Neural progenitor cell (in vitro differentiated cells): ENCODE results near the gene NHEJ1. TPM values are rescaled to one million over a fixed set of nuclear protein-coding genes. Genes with fewer than 3 reads are reported as not detected.

Source experiments
- DNase-seq: peaks from one replicate; pipeline ENCODE4 v3.0.0-alpha.2; 2016; ENCODE audit warnings: low spot score
- H2AFZ ChIP-seq: fragments of 200-600 bp; sonication (generic); replicated peaks from 2 replicates; pipeline ENCODE4 v1.6.1; 2016; ENCODE audit warnings: antibody characterized with exemption
- H3F3A ChIP-seq: fragments of 200-600 bp; sonication (generic); 2 replicates; pipeline ENCODE4 v1.6.1; 2016; ENCODE audit warnings: antibody characterized with exemption, low read depth
- H3K27ac ChIP-seq: fragments of 200-600 bp; sonication (generic); 2 replicates; pipeline ENCODE4 v1.5.1; 2016; ENCODE audit warnings: mild to moderate bottlenecking
- H3K27me3 ChIP-seq: fragments of 200-600 bp; sonication (generic); 2 replicates; pipeline ENCODE4 v1.6.1; 2016; ENCODE audit warnings: mild to moderate bottlenecking, moderate library complexity
- H3K36me3 ChIP-seq: fragments of 200-600 bp; sonication (generic); 2 replicates; pipeline ENCODE4 v1.5.1; 2016
- H3K4me1 ChIP-seq: fragments of 200-600 bp; sonication (generic); 2 replicates; pipeline ENCODE4 v1.6.1; 2016; ENCODE audit warnings: mixed run types
- H3K4me2 ChIP-seq: fragments of 200-600 bp; sonication (generic); 2 replicates; pipeline ENCODE4 v1.6.1; 2016
- H3K4me3 ChIP-seq: fragments of 200-600 bp; sonication (generic); 2 replicates; pipeline ENCODE4 v1.5.1; 2016
- H3K79me2 ChIP-seq: fragments of 200-600 bp; sonication (generic); 2 replicates; pipeline ENCODE4 v1.6.1; 2016; ENCODE audit warnings: low read depth
- H3K9ac ChIP-seq: fragments of 200-600 bp; sonication (generic); 2 replicates; pipeline ENCODE4 v1.6.1; 2016
- H3K9me3 ChIP-seq: fragments of 200-600 bp; sonication (generic); 2 replicates; pipeline ENCODE4 v1.5.1; 2016; ENCODE audit warnings: low read depth
- H4K20me1 ChIP-seq: fragments of 200-600 bp; sonication (generic); 2 replicates; pipeline ENCODE4 v1.6.1; 2016; ENCODE audit warnings: low read depth
- H3K27ac Mint-ChIP-seq: 3 replicates; pipeline ENCODE4 v1.8.0; 2021; ENCODE audit warnings: mixed read lengths
- H3K27me3 Mint-ChIP-seq: 2 replicates; pipeline ENCODE4 v1.8.0; 2022; ENCODE audit warnings: low read depth, mild to moderate bottlenecking, inconsistent platforms, moderate library complexity, mixed read lengths; ENCODE audit not compliant: insufficient read depth
- H3K36me3 Mint-ChIP-seq: 3 replicates; pipeline ENCODE4 v1.8.0; 2021; ENCODE audit warnings: mixed read lengths
- H3K4me1 Mint-ChIP-seq: 3 replicates; pipeline ENCODE4 v1.8.0; 2021; ENCODE audit warnings: mixed read lengths
- H3K4me3 Mint-ChIP-seq: 3 replicates; pipeline ENCODE4 v1.8.0; 2021; ENCODE audit warnings: mild to moderate bottlenecking, moderate library complexity, mixed read lengths
- H3K9me3 Mint-ChIP-seq: 3 replicates; pipeline ENCODE4 v1.8.0; 2020; ENCODE audit warnings: mixed read lengths
- EZH2 ChIP-seq: fragments of 200-600 bp; sonication (generic); IDR thresholded peaks from 2 replicates; pipeline ENCODE4 v1.6.1; 2017; ENCODE audit warnings: antibody characterized with exemption, mild to moderate bottlenecking, moderate library complexity
- EZH2phosphoT487 ChIP-seq: fragments of 200-600 bp; sonication (generic); IDR thresholded peaks from 2 replicates; pipeline ENCODE4 v1.6.1; 2017; ENCODE audit warnings: antibody characterized with exemption
- microRNA counts: library from miRNA; unstranded; fragments of <30 nt; microRNA quantifications from one replicate; lab custom pipeline; 2016
- microRNA-seq: library from miRNA; unstranded; fragments of <30 nt; microRNA quantifications from one replicate; pipeline ENCODE4, GENCODE V29; 2016
- small RNA-seq: library from RNA; depleted of rRNA; stranded (forward); fragments of <200 nt; gene quantifications from one replicate; pipeline ENCODE3, GENCODE V24; 2015
- total RNA-seq: library from RNA; depleted of rRNA; stranded (reverse); fragments of >200 nt; gene quantifications from 2 replicates; pipeline ENCODE4 v1.2.3, GENCODE V29; 2015; ENCODE audit warnings: low replicate concordance
- TF ChIP-seq, protein P1 (sequence below): fragments of 200-600 bp; sonication (generic); IDR thresholded peaks from 2 replicates; pipeline ENCODE4 v1.5.1; 2017; ENCODE audit warnings: antibody characterized with exemption, mild to moderate bottlenecking

The NHEJ1 gene
- total RNA-seq, 1 donor from 2014 or later, result 25.5 TPM

DNA sequence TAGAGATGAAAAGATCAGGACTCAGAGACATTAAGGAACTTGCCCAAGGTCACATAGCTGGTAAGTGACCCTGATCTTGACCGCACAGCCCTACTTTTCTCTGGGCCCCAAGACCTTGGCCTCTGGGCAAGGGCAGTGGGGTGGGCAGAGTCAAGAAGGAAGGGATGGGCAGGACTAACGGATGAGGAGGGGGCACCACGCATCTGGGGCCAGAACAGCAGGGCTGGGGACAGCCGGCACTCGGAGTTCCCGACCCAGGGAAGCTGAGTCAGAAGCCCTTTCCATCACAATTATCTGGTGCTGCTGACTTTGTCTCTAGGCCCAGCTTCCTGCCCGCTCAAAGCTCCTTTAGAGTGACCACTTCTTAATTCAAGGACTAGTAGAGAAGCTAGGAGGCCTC lies 133.7 kb downstream of the NHEJ1 start:
- Histone ChIP-seq H3K36me3 (no peaks in the 10 kb centered on the region), H3K4me3 (no peak overlapping the region), H3K9me3 (no peaks in the 10 kb centered on the region), H3K4me1 (peaks cover 3% of the 10 kb centered on the region), H3K27ac (no peak overlapping the region), H2AFZ (no peak overlapping the region), H3K4me2 (no peak overlapping the region), H3K27me3 (no peaks in the 10 kb centered on the region), H3K9ac (no peak overlapping the region), H3K79me2 (no peaks in the 10 kb centered on the region), H4K20me1 (no peaks in the 10 kb centered on the region), H3F3A (no peaks in the 10 kb centered on the region)
- Mint-ChIP-seq H3K4me1 (peaks cover 7% of the 10 kb centered on the region), H3K27ac (no peak overlapping the region), H3K4me3 (no peak overlapping the region), H3K27me3 (peaks cover 2% of the 10 kb centered on the region), H3K36me3 (no peaks in the 10 kb centered on the region), H3K9me3 (no peaks in the 10 kb centered on the region)
- DNase-seq, result no peak
- TF ChIP-seq, protein P1, sequence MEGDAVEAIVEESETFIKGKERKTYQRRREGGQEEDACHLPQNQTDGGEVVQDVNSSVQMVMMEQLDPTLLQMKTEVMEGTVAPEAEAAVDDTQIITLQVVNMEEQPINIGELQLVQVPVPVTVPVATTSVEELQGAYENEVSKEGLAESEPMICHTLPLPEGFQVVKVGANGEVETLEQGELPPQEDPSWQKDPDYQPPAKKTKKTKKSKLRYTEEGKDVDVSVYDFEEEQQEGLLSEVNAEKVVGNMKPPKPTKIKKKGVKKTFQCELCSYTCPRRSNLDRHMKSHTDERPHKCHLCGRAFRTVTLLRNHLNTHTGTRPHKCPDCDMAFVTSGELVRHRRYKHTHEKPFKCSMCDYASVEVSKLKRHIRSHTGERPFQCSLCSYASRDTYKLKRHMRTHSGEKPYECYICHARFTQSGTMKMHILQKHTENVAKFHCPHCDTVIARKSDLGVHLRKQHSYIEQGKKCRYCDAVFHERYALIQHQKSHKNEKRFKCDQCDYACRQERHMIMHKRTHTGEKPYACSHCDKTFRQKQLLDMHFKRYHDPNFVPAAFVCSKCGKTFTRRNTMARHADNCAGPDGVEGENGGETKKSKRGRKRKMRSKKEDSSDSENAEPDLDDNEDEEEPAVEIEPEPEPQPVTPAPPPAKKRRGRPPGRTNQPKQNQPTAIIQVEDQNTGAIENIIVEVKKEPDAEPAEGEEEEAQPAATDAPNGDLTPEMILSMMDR, result no peak
- TF ChIP-seq EZH2phosphoT487, result no peak
- no peak for TF ChIP-seq EZH2

DNA sequence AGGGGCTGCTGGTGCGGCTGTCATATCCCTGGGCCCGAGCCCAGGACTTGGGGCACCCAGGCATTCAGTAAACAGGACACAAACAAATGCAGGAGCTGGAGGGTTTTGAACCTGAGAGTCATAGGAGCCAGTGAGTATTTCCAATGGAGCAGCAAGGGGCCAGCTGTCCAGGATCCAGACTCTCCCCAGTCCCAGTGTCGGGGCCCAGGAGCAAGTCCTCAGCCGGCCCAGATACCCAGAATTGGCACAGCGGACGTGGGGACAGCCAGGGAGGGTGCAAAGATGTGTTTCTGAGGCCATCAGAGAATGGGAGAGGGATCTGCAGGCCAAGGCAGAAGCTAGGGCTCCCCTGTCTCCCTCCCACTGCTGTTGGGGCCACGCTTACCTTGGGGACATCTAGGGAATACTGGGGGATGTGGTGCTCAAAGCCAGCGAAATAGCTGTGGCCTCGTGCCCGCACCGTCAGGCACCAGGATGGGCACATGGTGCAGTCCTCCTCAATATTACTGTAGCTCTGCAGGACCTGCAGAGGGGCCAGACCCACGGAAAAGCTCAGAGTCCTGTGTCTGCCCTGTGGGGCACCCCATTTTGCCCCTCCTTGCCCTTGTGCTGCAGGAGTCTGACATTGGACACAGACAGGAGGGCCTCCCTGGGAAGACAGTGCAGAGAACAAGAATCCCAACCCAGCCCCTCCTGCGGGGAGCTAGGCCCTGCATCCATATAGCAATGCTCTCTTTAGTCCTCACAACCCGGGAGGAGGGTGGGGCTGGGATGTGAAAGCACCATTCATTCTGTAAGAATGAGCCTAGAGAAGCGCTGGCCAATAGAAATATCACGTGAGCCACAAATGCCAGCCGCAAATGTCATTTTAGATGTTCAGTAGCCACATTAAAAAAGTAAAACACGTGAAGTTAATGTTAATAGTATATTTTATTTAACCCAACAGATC lies 134.7 kb downstream of the NHEJ1 start:
- Histone ChIP-seq H3K27ac (no peak overlapping the region), H3K9ac (no peak overlapping the region), H2AFZ (no peak overlapping the region), H3K4me2 (no peak overlapping the region), H3K79me2 (no peaks in the 10 kb centered on the region), H3K9me3 (no peaks in the 10 kb centered on the region), H4K20me1 (no peaks in the 10 kb centered on the region), H3K4me3 (no peak overlapping the region), H3K27me3 (peaks cover under 1% of the 10 kb centered on the region), H3K4me1 (peaks cover 3% of the 10 kb centered on the region), H3K36me3 (no peaks in the 10 kb centered on the region), H3F3A (no peaks in the 10 kb centered on the region)
- Mint-ChIP-seq H3K4me3 (no peak overlapping the region), H3K4me1 (peaks cover 7% of the 10 kb centered on the region), H3K9me3 (no peaks in the 10 kb centered on the region), H3K27ac (no peak overlapping the region), H3K36me3 (no peaks in the 10 kb centered on the region), H3K27me3 (peaks cover 3% of the 10 kb centered on the region)
- TF ChIP-seq EZH2 (no peak), EZH2phosphoT487 (no peak)
- TF ChIP-seq, protein P1, result no peak
- DNase-seq, result no peak

MicroRNAs encoded within 50 kb of the gene (microRNA counts, 767-probe panel; counts per million panel counts)
- 460 counts per million, percentile 90 among the panel's probes with 10 or more counts for microRNA hsa-miR-3131 (lab: Ali Mortazavi, UCI)

Small RNA genes lying within 50 kb of the gene (microRNA-seq; reads per million reads assigned to microRNA genes)
- gene MIR3131, result not detected

Small RNA genes lying within 50 kb of the gene (small RNA-seq; reads per million reads assigned to genes)
- gene MIR3131 (not detected), gene RN7SL764P (not detected)

Other genes with a start within 250 kb of the NHEJ1 start
- 0.09 TPM in 1 of 2 replicates, not detected in the other for gene CDK5R2, start 201.1 kb downstream of the NHEJ1 start, total RNA-seq
- not detected in 2 replicates for gene FEV, start 175.6 kb downstream of the NHEJ1 start, total RNA-seq
- gene CRYBA2, start 167.4 kb downstream of the NHEJ1 start, total RNA-seq, result not detected in 2 replicates
- 0.22 and 0.80 TPM in 2 replicates for gene CFAP65, start 119.3 kb downstream of the NHEJ1 start, total RNA-seq
- gene IHH, start 99.9 kb downstream of the NHEJ1 start, total RNA-seq, result 0.06 TPM in 1 of 2 replicates, not detected in the other
- 0.06 and 1.4 TPM in 2 replicates for gene SLC23A3, start 9.2 kb upstream of the NHEJ1 start, total RNA-seq
- 15.8 and 21.8 TPM in 2 replicates for gene CNPPD1, start 16.1 kb upstream of the NHEJ1 start, total RNA-seq
- gene RETREG2, start 17.5 kb upstream of the NHEJ1 start, total RNA-seq, result 32.9 and 53.5 TPM in 2 replicates
- gene ZFAND2B, start 46.0 kb upstream of the NHEJ1 start, total RNA-seq, result 13.6 and 23.8 TPM in 2 replicates
- 14.0 and 14.3 TPM in 2 replicates for gene ABCB6, start 58.1 kb upstream of the NHEJ1 start, total RNA-seq
- gene ATG9A, start 68.8 kb upstream of the NHEJ1 start, total RNA-seq, result 32.7 and 40.3 TPM in 2 replicates
- gene ANKZF1, start 69.0 kb upstream of the NHEJ1 start, total RNA-seq, result 65.9 and 76.3 TPM in 2 replicates
- gene GLB1L, start 84.6 kb upstream of the NHEJ1 start, total RNA-seq, result 7.2 and 14.7 TPM in 2 replicates
- gene STK16, start 84.7 kb upstream of the NHEJ1 start, total RNA-seq, result 19.9 and 26.8 TPM in 2 replicates
- gene TUBA4B, start 92.4 kb upstream of the NHEJ1 start, total RNA-seq, result not detected in 2 replicates
- 0.56 TPM in 1 of 2 replicates, not detected in the other for gene TUBA4A, start 93.1 kb upstream of the NHEJ1 start, total RNA-seq
- 35.0 and 37.0 TPM in 2 replicates for gene DNAJB2, start 118.6 kb upstream of the NHEJ1 start, total RNA-seq
- 0.60 and 4.2 TPM in 2 replicates for gene PTPRN, start 148.6 kb upstream of the NHEJ1 start, total RNA-seq
- gene RESP18, start 171.9 kb upstream of the NHEJ1 start, total RNA-seq, result not detected in 2 replicates
- 36.6 and 120 TPM in 2 replicates for gene DNPEP, start 227.1 kb upstream of the NHEJ1 start, total RNA-seq